Endodermal cell (in vitro differentiated cells): ENCODE results near the gene OR51I1. TPM values are rescaled to one million over a fixed set of nuclear protein-coding genes. Genes with fewer than 3 reads are reported as not detected.

Source experiments
- DNase-seq: peaks from one replicate; pipeline ENCODE4 v3.0.0-alpha.2; 2017
- H3K27ac ChIP-seq: 2 replicates; pipeline ENCODE4 v1.5.1; 2013; ENCODE audit warnings: mild to moderate bottlenecking, low read depth, low read length, moderate library complexity
- H3K27me3 ChIP-seq: 2 replicates; pipeline ENCODE4 v1.6.1; 2013; ENCODE audit warnings: mild to moderate bottlenecking, low read length, moderate library complexity; ENCODE audit not compliant: insufficient read depth, control insufficient read depth, poor library complexity, severe bottlenecking
- H3K36me3 ChIP-seq: 2 replicates; pipeline ENCODE4 v1.7.0; 2013; ENCODE audit warnings: mild to moderate bottlenecking, low read length, moderate library complexity; ENCODE audit not compliant: control insufficient read depth, insufficient read depth
- H3K4me1 ChIP-seq: one replicate; pipeline ENCODE4 v1.7.0; 2013; ENCODE audit warnings: low read length; ENCODE audit not compliant: control insufficient read depth, insufficient read depth
- H3K4me3 ChIP-seq: 2 replicates; pipeline ENCODE4 v1.5.1; 2013; ENCODE audit warnings: mild to moderate bottlenecking, low read length, moderate library complexity
- H3K9ac ChIP-seq: 2 replicates; pipeline ENCODE4 v1.6.1; 2013; ENCODE audit warnings: mild to moderate bottlenecking, low read length, moderate library complexity; ENCODE audit not compliant: poor library complexity, severe bottlenecking; ENCODE audit errors: extremely low read depth
- H3K9me3 ChIP-seq: 2 replicates; pipeline ENCODE4 v1.6.1; 2013; ENCODE audit warnings: mild to moderate bottlenecking, low read length, moderate library complexity; ENCODE audit not compliant: control insufficient read depth
- H3K27ac Mint-ChIP-seq: 2 replicates; pipeline ENCODE4 v1.8.0; 2020; ENCODE audit warnings: mixed read lengths
- H3K27me3 Mint-ChIP-seq: 2 replicates; pipeline ENCODE4 v1.8.0; 2021; ENCODE audit warnings: mild to moderate bottlenecking, mixed read lengths; ENCODE audit not compliant: insufficient read depth
- H3K36me3 Mint-ChIP-seq: 2 replicates; pipeline ENCODE4 v1.8.0; 2020; ENCODE audit warnings: low read depth, mixed read lengths
- H3K4me1 Mint-ChIP-seq: 2 replicates; pipeline ENCODE4 v1.8.0; 2020; ENCODE audit warnings: mixed read lengths
- H3K4me3 Mint-ChIP-seq: 2 replicates; pipeline ENCODE4 v1.8.0; 2020; ENCODE audit warnings: mild to moderate bottlenecking, moderate library complexity, mixed read lengths
- H3K9me3 Mint-ChIP-seq: 2 replicates; pipeline ENCODE4 v1.8.0; 2020; ENCODE audit warnings: mild to moderate bottlenecking, mixed read lengths
- WGBS, 2 experiments: methylation state at CpG; one replicate each; pipeline versions ENCODE4 v1.1.5 to v1.1.7; 2013; ENCODE audit warnings: missing lambda C conversion rate in 2 of 2, mixed read lengths in 1 of 2; ENCODE audit not compliant: insufficient coverage in 1 of 2, insufficient read length in 1 of 2; 5-methylcytosine and 5-hydroxymethylcytosine counted together
- total RNA-seq, 2 donors: library from RNA; stranded (reverse); fragmentation: NEBNext Ultra II Directional in 1 of 2; extraction: Animal tissue kit (Norgen Biotek cat#: 25700) in 1 of 2; gene quantifications; 2 replicates in 1 of 2; 3 replicates in 1 of 2; pipeline ENCODE4 v1.2.1, GENCODE V29; 2021
- TF ChIP-seq, protein P1 (sequence below): fragments of 200-600 bp; sonication (generic); conservative IDR thresholded peaks from 2 replicates; pipeline ENCODE4 v1.5.0; 2021; ENCODE audit warnings: antibody characterized with exemption, mild to moderate bottlenecking

The OR51I1 gene
- total RNA-seq, 2 donors from 2014 or later, result not detected

DNA sequence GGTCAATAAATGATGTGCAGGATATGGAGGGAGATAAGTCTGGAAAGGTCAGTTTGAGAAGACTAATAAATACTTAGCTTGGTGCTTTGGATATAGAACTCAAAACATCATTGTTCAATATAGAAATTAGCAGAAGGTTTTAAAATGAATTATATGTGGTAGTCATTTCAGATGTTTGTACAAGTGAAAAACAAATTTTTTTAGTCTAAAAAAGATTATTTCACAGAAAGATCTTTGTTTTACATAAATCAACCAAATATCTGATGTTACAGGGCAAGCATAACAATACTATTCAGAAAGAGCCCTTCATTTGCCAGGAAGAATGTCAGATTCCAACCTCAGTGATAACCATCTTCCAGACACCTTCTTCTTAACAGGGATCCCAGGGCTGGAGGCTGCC is 47.1 kb upstream of the OR51I1 start, which contains the start of gene OR52D1:
TSS of gene OR52D1 (plus strand) at position 301 of the 400 bp plus-strand sequence. CDS start at position 323, 22 bp downstream.
- Histone ChIP-seq H3K9me3 (no peaks in the 10 kb centered on the region), H3K9ac (no peak within 1 kb of the TSS), H3K4me1 (no peaks in the 10 kb centered on the region), H3K27me3 (no peaks in the 10 kb centered on the region), H3K4me3 (no peak within 1 kb of the TSS), H3K27ac (no peak within 1 kb of the TSS), H3K36me3 (no peaks in the 10 kb centered on the region)
- Mint-ChIP-seq H3K9me3 (no peaks in the 10 kb centered on the region), H3K4me1 (no peaks in the 10 kb centered on the region), H3K27me3 (no peaks in the 10 kb centered on the region), H3K4me3 (no peak within 1 kb of the TSS), H3K27ac (no peak within 1 kb of the TSS), H3K36me3 (no peaks in the 10 kb centered on the region)
- TF ChIP-seq, protein P1, sequence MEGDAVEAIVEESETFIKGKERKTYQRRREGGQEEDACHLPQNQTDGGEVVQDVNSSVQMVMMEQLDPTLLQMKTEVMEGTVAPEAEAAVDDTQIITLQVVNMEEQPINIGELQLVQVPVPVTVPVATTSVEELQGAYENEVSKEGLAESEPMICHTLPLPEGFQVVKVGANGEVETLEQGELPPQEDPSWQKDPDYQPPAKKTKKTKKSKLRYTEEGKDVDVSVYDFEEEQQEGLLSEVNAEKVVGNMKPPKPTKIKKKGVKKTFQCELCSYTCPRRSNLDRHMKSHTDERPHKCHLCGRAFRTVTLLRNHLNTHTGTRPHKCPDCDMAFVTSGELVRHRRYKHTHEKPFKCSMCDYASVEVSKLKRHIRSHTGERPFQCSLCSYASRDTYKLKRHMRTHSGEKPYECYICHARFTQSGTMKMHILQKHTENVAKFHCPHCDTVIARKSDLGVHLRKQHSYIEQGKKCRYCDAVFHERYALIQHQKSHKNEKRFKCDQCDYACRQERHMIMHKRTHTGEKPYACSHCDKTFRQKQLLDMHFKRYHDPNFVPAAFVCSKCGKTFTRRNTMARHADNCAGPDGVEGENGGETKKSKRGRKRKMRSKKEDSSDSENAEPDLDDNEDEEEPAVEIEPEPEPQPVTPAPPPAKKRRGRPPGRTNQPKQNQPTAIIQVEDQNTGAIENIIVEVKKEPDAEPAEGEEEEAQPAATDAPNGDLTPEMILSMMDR, result no peak
- no peak for DNase-seq

DNA sequence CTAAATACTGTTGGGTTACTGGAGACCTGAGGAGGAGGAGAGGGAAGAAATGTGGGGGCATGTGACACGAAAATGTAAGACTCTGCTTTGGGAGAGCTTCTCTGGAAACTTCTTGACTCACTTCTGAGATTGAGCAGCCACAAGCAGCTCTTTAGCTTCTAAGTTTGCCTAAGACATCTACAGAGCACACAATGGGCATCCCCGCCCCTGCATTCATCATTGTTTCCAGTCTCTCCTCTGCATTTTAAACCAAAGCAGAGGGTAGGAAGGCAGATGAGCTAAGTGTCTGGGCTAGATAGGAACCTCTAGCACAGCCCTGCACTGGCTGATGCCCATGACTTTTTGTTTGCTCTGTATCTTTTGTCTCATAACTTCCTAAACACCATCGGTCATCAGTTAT is 45.1 kb upstream of the OR51I1 start:
- TF ChIP-seq, protein P1, result no peak
- H3K9me3 Mint-ChIP-seq, result no peaks in the 10 kb centered on the region
- WGBS, 2 experiments, result 71 to 84% methylated on average over 1 to 3 of the region's 3 CpGs
- no peaks in the 10 kb centered on the region for H3K4me1 Mint-ChIP-seq
- no peak overlapping the region for H3K9ac ChIP-seq
- H3K4me3 Mint-ChIP-seq, result no peak overlapping the region
- no peak for DNase-seq
- H3K27me3 ChIP-seq, result no peaks in the 10 kb centered on the region
- H3K4me1 ChIP-seq, result no peaks in the 10 kb centered on the region
- no peaks in the 10 kb centered on the region for H3K9me3 ChIP-seq
- no peak overlapping the region for H3K27ac Mint-ChIP-seq
- no peaks in the 10 kb centered on the region for H3K27me3 Mint-ChIP-seq
- no peak overlapping the region for H3K4me3 ChIP-seq
- H3K27ac ChIP-seq, result no peak overlapping the region
- H3K36me3 Mint-ChIP-seq, result no peaks in the 10 kb centered on the region
- no peaks in the 10 kb centered on the region for H3K36me3 ChIP-seq

DNA sequence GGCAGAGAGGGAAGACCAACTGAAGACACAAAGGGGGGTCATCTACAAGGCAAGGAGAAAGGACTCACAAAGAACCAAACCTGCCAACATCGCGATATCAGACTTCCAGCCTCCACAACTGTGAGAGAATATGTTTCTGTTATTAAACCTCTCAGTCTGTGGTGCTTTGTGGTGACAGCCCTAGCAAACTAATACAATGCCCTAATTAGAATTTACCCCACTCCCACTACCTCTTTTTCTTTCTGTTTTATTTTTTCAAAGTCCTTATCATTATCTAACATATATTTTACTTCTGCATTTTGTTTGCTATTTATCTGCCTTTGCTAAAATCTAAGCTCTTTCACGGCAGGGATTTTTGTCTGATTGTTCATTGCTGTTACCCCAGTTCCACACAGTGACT is 44.7 kb upstream of the OR51I1 start:
- Mint-ChIP-seq H3K4me3 (no peak overlapping the region), H3K27me3 (no peaks in the 10 kb centered on the region), H3K27ac (no peak overlapping the region), H3K9me3 (no peaks in the 10 kb centered on the region), H3K4me1 (no peaks in the 10 kb centered on the region), H3K36me3 (no peaks in the 10 kb centered on the region)
- 83 to 91% methylated on average over 1 to 3 of the region's 3 CpGs for WGBS, 2 experiments
- no peaks in the 10 kb centered on the region for H3K9me3 ChIP-seq
- H3K36me3 ChIP-seq, result no peaks in the 10 kb centered on the region
- DNase-seq, result no peak
- no peak overlapping the region for H3K4me3 ChIP-seq
- no peaks in the 10 kb centered on the region for H3K4me1 ChIP-seq
- no peak overlapping the region for H3K9ac ChIP-seq
- no peaks in the 10 kb centered on the region for H3K27me3 ChIP-seq
- TF ChIP-seq, protein P1, result no peak
- H3K27ac ChIP-seq, result no peak overlapping the region
